Activated gamma-delta T cell (primary cell): ENCODE data around the gene EBI3.
"Not testable (repeated sequence)": the region's sequence is repeated elsewhere in the genome, so short reads cannot be mapped to it uniquely, and the experiment has no call there.

Experiments used
- DNase-seq: peaks from one replicate; lab custom pipeline; 2025; lab: John Stamatoyannopoulos, UW

The EBI3 gene

DNA sequence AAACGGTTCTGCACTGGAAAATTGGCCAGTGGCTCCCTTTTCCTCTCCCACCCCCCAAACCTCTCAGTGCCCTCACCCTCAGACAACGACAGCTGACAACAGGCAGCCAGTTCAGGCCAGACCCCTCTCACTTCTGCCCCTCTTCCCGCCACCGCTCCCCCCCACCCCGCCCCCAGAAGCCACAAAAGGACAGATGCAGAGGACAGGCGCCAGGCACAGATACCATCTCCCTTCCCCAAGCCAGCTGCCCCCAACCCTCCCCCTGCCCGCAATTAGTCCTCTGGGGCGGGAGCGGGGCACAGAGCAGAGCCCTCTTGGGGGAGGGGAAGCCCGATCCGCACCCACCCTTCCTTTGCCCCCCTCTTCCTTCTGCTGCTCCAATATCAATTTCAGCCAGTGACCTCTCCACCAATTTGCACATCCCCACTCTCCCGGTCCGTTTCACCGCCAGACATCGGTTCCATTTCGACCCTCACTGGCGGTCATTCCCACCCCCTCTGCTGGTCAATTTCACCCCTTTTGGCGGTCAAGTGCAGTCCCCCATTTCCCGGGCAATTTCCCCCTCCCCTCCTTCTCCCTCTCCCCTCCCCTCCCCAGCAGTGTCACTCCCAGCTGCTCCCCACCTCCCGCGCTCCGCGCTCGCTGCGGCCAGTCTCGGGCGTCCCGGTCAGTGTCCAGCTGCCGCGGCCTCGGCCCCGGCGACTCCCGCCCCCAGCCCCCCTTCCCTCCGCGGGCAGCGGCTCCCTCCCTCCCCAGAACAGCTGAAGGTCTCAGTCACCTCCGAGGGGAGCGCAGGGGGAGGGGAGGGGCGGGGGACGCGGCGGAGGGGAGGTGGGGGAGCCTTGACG, 49.3 kb downstream of the EBI3 start, which contains the start of gene SHD:
Gene SHD, plus strand, starts transcription at position 848 of the 848 bp plus-strand sequence. CDS start 798 bp downstream, outside the sequence.
- no peak for DNase-seq

DNA sequence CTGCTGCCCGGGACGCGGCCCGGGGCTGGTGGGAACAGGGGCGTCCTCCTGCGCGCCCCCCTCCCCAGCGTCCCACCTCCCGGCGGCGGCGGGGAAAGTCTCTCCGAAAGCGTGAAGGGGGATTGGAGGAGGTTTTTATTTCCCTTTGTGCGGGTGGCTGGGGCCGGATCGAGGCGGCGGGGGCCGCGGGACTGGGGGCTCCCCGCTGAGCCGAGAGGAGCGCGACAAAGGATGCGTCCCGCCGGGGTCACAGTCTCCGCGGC, 49.9 kb downstream of the EBI3 start:
- DNase-seq = no peak

DNA sequence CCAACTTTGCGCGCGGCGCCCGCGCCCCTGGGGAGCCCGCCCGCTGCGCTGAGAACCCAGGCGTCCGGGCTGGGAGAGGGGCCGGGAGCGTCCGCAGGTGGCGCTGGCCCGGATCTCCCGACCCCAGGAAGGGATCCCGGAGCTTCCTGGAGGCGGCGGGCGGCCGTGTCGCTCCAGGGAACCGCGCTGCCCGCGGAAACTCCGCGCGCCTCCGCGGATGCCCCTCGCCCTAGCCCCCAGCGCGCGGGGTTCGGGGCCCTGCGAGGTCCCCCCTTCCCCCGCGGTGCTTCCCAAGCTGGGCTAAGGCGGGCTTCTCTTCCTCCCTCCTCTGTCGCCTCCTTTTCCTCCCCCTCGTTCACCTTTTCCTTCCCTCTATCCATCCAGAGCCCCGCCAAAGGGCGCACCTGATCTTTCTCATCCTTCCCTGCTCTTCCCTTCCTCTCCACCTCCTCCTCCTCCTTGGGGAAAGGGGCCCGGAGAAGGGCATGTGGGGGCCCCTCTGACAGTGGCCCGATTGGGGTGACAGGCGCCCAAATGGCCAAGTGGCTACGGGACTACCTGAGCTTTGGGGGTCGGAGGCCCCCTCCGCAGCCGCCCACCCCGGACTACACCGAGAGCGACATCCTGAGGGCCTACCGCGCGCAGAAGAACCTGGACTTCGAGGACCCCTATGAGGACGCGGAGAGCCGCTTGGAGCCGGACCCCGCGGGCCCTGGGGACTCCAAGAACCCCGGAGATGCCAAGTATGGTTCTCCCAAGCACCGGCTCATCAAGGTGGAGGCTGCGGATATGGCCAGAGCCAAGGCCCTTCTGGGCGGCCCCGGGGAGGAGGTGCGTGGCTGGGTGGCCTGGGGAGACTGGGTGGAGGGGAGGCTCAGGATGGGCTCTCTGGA, 50.5 kb downstream of the EBI3 start:
- no peak for DNase-seq

DNA sequence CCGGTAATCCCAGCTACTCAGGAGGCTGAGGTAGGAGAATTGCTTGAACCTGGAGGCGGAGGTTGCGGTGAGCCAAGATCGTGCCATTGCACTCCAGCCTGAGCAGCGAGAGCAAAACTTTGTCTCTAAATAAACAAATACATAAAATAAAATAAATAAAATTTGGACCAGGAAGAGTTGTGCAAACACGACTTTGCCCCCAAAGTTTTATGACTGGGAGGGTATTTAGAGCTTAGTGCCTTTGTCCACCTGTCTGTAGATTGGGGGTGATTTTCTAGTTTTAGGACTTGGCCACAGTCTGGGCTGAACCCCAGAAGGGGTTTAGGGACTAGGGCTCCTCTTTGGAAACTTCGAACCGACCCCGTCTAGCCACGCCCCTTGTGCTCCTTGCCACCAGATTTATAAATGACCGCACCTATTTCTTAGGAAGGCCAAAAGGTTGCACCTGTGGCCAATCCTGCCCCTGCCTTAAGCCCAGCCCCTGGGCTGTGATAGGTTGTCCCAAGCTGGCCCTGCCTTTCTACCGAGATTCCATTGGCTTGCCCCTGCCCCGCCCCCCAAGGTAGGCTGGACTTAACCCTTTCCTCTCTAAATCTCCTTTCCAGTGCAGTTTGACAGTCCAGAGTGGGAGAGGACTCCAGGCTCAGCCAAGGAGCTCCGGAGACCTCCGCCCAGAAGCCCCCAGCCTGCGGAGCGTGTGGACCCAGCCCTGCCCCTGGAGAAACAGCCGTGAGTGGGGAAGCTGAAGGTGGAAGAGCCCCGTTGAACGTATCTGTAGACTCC, 55.0 kb downstream of the EBI3 start:
- DNase-seq = no peak

DNA sequence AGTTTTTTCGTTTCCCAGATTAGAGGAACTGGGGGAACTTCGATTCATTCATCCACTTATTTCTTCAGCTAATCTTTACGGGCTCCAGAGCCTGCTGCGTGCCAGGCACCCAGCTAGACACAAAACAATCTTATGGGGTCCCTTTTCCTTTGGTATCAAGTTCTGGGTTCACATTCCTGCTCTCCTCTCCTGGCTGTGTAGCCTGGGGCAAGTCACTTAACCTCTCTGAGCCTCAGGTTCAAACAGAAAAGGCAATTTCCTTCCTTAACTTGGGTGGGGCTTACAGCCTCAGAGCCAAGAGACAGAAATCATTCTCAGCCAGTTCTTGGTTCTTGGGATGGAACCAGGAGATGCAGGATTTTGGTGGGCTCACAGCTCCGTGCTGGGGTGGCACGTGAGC, 55.7 kb downstream of the EBI3 start:
- no peak for DNase-seq

DNA sequence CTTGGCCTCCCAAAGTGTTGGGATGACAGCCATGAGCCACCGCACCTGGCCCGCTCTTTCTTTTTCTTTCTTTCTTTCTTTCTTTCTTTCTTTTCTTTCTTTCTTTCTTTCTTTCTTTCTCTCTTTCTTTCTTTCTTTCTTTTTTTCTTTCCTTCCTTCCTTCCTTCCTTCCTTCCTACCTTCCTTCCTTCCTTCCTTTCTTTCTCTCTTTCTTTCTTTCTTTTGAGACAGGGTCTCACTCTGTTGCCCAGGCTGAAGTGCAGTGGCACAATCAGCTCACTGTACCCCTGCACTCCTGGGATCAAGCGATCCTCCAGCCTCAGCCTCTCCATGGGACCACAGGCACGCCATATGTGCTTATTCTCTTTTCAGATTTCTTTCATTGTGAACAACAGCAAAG, 56.8 kb downstream of the EBI3 start:
- DNase-seq = not testable (repeated sequence)
